Right lung (tissue), 5 donors: ENCODE results near the gene GRIK4. TPM values are rescaled to one million over a fixed set of nuclear protein-coding genes. Genes with fewer than 3 reads are reported as not detected.

Experiments
- DNase-seq, 2 donors: peaks; one replicate each; pipeline ENCODE4 v3.0.0-alpha.2; 2013
- polyA plus RNA-seq, 5 donors: library from polyadenylated mRNA; unstranded; fragments of 120-200 nt; gene quantifications; one replicate each; pipeline versions ENCODE4 v1.2.1 to v1.2.3, GENCODE V29; 2013; ENCODE audit warnings: inconsistent platforms in 1 of 5, low replicate concordance in 1 of 5; ENCODE audit not compliant: insufficient read length in 5 of 5, insufficient read depth in 1 of 5

Gene GRIK4
- polyA plus RNA-seq, 5 donors: 6.3 to 10.2 (median 8.3) TPM

- no peak for DNase-seq
These were observed 400.4 kb downstream of the GRIK4 start for GRCh38 chr11:120911943-120912342.

DNA sequence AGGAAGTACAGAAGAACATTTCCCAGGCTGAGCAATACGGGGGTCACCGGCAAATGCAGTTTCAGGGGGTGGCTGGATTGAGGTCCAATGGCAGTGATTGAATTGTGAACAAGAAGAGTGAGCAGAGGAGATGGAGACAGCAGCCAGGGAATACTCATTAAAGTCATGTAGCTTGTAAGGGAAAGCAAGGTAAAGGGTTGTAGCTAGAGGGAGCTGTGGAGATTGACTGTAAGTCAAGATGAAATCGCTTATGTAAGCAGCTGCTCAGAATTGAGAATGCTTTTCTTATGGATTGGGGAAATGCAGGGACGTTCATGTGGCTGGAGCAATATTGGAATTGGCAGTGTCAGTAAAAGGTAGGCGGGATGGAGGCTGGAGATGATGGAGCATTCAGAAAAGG is 401.0 kb downstream of the GRIK4 start:
- DNase-seq: peak; percentile 20 to 31

DNA sequence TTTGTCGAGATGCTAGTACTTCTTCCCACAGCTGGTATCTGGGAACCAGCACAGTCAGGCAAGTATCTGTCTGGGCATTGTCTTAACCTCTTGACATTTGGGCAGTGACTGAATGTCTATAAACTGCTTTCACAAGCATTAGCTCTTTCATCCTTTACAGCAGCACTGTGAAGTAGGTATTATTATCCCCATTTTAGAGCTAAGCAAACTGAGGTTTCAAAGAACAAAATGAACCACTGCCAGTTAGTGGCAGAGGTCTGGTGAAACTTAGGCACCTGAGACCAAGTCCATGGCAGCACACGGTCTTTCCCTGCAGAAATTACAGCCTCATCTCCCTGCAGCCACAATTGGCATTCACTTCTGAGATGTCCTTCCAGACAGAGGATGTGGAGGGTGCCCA is 401.4 kb downstream of the GRIK4 start:
- no peak for DNase-seq

DNA sequence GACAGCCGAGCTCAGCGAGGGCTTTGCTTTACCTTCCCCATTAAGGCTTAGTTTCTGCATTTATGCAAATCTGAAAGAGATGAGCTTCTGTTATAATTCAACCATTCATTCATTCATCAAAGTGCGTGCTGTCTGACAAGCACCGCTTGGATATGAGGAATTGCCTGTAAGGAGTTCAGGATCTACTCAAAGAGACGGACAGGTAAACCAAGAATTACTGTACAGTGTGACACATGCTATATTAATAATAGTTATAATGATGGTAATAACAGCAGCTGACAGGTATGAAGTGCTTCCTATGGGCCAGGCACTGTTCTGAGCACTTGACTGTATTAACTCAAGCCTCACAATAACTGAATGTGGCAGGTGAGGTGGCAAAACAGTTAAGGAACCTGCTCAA is 402.5 kb downstream of the GRIK4 start:
- DNase-seq: no peak

GRCh38 chr11:120914601-120915000 is 403.1 kb downstream of the GRIK4 start:
- no peak for DNase-seq

DNA sequence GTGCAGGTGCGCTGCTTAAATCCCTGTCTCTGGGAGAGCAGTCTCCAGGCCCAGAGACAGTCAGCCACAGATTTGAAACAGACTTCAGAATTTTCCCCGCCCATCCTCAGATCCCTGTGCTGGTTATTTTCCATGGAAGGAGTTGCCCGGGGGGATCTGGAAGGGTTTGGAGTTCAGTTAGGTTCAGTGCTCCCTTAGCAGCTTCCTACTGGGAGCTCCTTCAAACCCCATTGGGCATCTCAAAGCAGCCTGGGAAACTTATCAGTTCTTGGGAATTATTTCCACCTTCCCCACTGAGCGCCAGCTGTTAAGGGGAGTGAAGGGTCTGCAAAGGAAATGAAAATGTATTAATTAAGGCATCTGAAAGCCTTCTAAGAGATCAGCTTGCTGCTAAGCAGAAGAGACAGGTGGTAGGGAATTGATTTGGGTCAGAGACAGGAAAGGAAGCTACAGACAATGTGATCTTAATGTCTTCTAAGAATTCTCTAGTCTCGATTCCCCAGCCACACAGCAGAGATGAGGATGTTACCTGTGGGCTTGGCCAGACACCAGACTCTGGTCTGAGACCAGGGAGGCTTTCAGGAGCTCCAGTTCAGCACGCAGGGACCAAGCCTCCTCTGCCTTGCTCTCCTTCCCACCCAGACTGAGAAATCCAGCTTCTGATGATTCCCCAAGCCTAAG is 406.2 kb downstream of the GRIK4 start:
- DNase-seq: no peak

DNA sequence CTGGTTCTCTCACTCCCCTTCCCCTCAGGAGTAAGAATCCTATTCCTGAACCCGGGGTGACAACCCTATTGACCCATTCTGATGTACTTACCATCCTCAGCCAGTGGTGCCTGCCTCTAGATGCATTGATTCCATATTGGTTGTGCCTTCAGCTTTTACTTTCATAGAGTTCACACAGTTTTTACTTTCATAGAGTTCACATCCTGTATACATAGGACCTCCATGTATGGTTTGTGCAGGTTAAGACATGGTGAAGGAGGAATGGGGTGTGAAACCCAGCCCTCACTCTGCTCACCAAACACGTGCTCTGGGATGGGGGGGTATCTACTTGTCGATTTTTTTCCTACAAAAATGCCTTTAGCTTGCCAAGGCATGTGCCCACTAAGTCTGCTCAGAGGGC is 406.7 kb downstream of the GRIK4 start:
- DNase-seq: no peak

- no peak for DNase-seq
These were observed 407.5 kb downstream of the GRIK4 start for GRCh38 chr11:120919045-120919444.

DNA sequence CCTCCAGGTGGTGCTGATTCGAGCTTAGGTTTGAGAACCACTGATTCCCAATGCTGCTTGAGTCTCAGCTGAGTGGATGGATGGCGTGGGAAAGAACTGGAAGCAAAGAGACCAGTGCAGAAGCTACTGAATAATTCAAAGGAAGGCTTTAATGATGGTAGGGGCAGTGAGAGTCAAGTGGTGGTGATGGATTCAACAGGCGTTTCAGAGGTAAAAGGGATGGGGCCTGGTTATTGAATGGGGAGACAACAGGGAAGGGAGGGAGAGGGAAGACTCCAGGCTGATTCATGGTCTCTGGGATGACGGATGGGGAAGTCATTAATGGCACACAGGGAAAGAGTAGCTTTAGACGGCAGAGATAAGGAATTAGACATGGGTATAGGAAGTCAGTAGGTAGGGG is 408.0 kb downstream of the GRIK4 start:
- no peak for DNase-seq

GRCh38 chr11:120923866-120924508 is 412.4 kb downstream of the GRIK4 start:
- no peak for DNase-seq

DNA sequence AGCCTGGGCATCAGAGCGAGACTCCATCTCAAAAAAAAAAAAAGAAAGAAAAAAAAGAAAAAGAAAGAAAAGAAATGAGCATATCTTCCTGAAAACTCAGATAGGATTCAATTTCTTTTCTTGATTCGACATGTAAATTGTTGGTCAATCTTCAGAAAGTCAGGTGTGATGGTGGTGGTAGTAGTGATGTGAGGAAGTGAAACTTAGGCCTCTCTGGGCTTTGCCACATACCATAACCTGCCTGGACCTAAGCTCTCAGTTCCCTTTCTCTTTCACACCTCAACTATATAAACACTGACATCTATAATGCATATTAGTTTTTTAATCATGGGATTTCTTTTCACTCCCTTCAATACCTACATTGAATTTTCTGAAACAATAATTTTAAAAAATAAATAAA is 414.4 kb downstream of the GRIK4 start:
- no peak for DNase-seq

- DNase-seq: no peak
These were observed 417.1 kb downstream of the GRIK4 start for GRCh38 chr11:120928627-120929026.

DNA sequence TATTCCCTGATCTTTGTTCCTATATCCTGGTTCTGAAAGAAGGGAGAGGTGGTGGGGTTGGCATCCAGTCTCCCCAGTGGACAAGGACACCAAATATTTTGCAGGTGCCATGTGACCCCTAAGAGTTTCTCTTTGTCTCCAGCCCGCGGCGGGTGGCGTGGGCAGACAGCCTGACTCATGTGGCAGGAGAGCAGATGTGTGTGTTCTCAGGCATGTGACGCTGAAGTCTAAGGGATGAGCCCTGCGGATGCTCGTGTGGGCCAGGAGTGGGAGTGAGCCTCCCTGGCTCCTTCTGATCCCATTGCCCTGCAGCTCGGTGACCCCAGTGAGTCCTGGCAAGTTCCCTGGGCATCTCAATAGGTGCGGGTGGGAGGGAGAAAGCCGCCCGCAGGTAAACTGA is 417.5 kb downstream of the GRIK4 start:
- no peak for DNase-seq

DNA sequence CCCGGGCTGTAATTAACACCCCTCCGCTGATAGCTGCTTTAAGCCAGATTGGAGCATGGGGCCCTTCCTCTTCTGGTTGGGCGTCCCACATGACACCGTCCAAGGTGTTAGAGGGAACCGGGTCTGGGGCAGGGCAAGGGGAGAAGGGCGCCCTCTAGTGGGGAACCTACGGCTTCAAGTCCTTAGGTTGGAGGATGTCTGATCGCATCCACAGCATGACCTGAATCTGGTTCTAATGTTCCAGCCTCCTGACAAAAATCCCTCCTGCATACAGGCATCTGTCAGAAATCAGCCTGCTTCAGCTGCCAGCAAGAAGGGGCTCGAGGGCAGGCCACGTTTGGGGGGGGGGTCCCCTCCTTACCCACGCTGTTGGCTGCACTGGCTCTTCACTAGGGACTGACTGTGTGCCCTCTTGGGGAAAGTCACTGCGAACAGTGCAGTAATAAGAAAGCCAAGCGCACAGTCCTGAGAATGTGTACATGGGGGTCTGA is 418.2 kb downstream of the GRIK4 start:
- peak in 1 of 2 donors; percentile 29 for DNase-seq

- no peak for DNase-seq
These were observed 419.7 kb downstream of the GRIK4 start for GRCh38 chr11:120931057-120931779.

DNA sequence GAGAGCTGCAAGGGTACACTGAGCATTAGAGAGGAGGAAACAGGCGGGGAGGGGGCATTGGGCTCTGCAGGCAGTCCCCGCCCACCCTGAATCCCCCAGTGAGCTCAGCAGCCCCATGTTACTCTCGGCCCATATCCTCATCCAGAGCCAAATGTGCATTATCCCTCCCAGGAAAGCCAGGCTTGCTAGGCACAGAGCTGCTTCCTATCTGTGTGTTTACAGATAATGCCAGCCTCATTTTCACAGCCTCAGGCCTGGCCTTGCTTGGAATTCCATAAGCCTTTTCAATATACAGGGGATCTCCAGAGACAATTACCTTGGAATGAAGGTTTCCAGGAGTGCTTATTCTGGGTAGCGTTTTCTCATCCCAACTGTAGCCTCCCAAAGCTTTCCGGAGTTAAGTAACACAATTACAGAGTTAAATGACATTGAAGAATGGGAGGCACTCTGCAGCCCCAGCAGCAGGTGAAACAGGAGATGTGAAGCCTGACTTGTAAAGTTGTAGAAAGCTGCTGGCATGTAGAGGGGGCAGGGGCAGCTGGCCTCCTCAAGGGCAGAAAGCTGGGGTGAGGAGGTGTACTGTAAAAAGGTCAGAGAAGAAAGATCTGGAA is 420.9 kb downstream of the GRIK4 start:
- no peak for DNase-seq

DNA sequence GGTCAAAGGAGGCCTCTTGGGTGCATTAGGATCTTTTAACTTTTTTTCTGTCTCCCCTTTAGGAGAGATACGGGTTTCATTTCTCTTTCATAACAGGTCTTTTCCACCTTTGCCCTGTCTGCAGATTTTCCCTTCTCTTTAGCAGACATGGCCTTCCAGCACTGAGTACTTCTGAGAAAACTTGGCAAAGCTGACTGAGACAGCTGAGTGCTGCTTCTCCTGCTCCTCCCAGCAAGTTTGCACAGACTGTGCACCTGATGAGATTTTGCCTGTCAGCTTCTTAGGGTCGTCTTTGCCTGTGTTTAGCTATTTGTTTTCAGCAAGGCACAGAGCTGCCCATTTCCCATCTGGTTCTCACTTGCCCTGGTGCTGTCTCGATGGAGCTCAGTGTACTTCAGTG is 424.8 kb downstream of the GRIK4 start:
- DNase-seq: no peak

- no peak for DNase-seq
These were observed 426.0 kb downstream of the GRIK4 start for GRCh38 chr11:120937501-120937900.

DNA sequence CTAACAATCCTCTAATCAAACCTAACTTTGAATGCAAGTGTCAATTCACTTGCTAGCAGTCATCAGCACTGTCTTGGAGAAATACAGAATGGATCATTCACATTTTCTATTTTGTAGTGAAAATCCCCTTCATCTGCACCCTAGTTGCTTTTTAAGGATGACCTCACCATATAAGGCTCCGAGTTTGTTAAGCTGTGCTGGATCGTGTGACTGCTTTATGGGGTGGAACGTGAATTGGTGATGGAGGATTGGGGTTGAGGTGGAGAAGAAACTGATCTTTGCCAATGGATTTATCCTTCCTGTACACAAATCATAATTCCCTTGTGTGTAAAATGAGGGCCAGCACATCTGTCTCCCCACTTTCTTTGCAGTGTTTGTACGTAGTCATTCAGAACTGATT is 426.7 kb downstream of the GRIK4 start:
- DNase-seq: no peak

DNA sequence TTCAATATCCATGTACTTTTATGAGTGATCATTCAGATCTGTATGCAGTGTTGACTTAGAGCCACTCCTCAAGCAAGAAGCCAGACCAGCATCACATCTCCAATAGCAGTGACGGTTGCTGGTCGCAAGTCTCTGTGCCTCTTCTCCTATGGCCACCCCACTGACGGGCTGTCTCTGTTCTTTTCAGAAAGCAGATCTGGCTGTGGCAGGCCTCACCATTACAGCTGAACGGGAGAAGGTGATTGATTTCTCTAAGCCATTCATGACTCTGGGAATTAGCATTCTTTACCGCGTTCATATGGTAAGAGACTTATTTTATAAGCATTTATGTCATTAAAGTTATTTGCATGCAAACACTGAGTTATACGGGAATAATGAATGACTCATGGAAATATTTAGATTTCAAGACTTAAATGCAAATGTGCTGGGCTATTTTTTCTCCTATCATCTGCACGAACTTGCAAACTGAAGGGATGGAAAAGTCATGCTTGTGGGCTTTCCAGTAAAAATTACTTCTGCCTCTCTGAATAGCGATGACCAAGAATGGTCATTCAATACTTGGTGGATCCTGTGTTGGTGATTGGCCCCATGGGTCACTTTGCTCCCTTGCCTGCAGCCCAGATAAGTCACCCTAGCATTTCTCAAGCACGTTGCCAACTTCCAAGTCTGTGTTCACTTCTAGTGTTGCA is 428.8 kb downstream of the GRIK4 start:
- DNase-seq: no peak

- DNase-seq: no peak
These were observed 429.5 kb downstream of the GRIK4 start for GRCh38 chr11:120941000-120941399.

DNA sequence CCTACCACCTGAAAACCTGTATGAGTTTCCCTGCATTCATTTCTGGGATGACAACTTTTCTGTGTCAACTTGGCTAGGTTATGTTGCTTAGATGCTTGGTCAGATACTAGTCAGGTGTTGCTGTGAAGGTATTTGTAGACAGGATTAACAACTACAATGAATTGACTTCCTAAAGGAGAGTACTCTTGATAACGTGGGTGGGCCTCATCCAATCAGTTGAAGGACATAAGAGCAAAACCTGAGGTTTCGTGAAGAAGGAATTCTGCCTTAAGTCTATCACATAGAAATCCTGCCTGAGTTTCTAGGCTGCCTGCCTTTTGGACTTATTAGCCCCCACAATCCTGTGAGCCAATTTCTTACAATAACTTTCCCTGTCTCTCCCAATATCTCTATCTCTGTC is 431.2 kb downstream of the GRIK4 start:
- DNase-seq: no peak
